GM12872 (cell line): ENCODE results near the gene CD3G.

Experiments used
- CTCF ChIP-seq: IDR thresholded peaks from 3 replicates; pipeline ENCODE4 v1.5.1; 2011; ENCODE audit warnings: low read depth, mild to moderate bottlenecking, low read length, moderate library complexity; ENCODE audit not compliant: insufficient read depth

CD3G gene

DNA sequence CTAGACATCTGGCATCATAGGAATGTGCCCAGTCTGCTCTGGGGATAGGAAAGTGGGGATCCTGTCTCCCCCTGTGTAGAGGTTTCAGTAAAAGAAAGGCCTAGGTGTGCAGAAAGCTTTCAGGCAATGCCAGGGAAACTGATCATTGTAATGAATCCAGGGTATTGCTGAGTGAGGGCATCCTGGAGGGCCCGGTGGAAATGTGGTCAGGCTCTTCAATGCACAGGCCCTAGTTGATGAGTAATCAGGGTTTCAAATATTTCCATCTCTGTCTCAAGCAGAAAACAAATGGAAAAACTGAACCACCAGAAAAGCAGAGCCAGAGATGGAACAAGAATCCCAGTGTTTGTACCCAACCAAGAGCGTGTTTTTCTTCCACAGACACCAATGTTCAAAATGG, 37.6 kb upstream of the CD3G start:
- TF ChIP-seq CTCF, result no peak

- TF ChIP-seq CTCF, result no peak
Measured at GRCh38 chr11:118310271-118310670, 33.9 kb upstream of the CD3G start.

GRCh38 chr11:118310781-118311485, 33.2 kb upstream of the CD3G start:
- TF ChIP-seq CTCF, result no peak

DNA sequence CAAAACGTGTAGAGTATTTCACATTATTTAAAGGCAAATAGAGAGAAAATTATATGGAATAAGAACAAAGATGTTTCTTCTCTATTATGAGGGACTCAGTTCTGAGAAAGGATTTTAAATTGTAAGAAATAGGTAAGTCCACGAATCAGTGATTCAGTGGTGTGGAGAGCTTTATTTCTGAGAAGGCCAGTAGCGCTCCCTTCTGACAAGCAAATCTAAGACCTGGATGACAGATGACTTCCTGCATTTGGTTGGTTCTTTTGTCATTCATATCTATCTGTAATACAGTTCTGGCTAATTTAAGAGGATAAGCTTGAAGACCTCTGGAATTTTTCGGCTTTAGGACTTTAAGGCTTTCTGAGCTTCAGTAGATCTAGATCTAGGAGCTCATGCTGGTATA, 32.6 kb upstream of the CD3G start:
- TF ChIP-seq CTCF, result no peak

GRCh38 chr11:118312328-118312727, 31.8 kb upstream of the CD3G start:
- no peak for TF ChIP-seq CTCF

GRCh38 chr11:118313242-118313641, 30.9 kb upstream of the CD3G start:
- no peak for TF ChIP-seq CTCF

DNA sequence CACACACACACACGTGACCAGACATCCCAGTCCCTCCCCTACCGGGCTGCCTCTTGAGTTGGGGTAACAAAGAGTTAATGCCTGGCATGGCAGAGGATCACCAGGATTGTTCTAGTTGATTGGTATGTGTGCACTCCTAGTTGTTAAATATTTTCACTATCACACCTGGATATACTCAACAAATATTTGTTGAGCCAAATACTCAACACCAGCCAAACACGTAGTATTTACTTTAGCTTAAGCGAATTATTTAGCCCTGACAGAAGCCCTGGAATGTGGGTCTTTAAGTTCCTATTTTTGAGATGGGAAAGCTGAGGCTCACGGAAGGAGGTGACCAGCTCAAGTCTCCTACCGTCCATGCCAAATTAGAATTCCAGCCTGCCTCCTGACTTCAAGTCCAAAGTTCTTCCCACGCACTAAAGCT, 29.1 kb upstream of the CD3G start:
- no peak for TF ChIP-seq CTCF
